Posterior cingulate gyrus (tissue), 11 donors: ENCODE measurements around the gene NEURL1.

ENCODE experiments used
- DNase-seq, 10 donors: peaks; one replicate each; pipeline versions ENCODE4 v3.0.0 to v3.0.0-alpha.2; 2020 to 2021; ENCODE audit warnings: mixed read lengths in 3 of 10
- intact Hi-C: fragments of 100-400 bp; cut with DNase I; formaldehyde crosslinking; loops from one replicate; pipeline ENCODE4 v1.15.1; 2023

Gene NEURL1

GRCh38 chr10:103612462-103613365, 119.2 kb downstream of the NEURL1 start:
- DNase-seq: peak in 7 of 10 donors; percentile 45 to 95 (median 63)
- intact Hi-C loops: no loop called here

- intact Hi-C loops: no loop called here
- DNase-seq: peak in 1 of 10 donors; percentile 31
These were observed 120.1 kb downstream of the NEURL1 start for GRCh38 chr10:103613616-103614015.

GRCh38 chr10:103614306-103615158, 121.0 kb downstream of the NEURL1 start:
- intact Hi-C loops: no loop called here
- peak in 1 of 10 donors; percentile 57 for DNase-seq

DNA sequence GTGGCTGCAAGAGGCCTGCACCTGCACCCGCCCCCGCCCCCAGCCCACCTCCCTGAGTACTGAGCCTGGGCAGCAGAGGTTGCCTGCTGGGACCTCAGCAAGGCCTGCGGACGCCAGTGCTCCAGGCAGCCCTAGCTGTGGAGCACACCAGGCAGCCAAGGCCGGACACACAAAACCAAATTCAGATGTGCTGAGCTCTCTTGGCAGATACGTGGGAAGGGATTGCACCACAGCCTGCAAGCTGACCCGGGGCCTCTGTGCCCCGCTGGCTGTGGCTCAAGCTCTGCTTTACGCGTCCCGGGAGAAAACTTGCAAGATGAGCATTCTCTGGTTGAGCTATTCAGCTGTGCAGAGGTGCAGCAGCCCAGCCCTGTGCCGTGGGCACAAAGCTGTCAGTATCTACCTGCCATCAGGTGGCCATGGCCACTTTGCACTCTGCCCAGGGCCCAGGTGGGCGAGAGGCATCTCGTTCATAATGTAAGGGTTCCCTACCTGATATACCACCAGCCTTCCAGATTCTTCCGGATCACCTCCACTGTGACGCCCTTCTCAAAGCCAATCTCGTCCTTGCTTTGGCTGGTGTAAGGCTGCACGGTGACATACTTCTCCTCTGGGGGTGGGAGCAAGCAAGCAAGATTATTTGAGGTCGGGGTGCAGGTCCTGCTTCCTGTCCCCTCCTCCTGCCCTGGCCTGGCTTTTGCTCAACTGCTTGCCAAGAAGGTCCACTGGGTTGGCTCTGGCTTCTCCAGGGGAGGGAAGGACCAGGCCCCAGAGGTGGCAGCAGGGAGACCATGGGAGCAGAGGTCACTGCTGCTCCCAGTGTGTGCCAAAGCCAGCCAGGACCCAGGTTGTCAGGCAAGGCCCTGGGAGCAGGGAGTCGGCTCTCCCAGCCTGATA, 123.4 kb downstream of the NEURL1 start:
- intact Hi-C loops: no loop called here
- peak in 1 of 10 donors; percentile 66 for DNase-seq

DNA sequence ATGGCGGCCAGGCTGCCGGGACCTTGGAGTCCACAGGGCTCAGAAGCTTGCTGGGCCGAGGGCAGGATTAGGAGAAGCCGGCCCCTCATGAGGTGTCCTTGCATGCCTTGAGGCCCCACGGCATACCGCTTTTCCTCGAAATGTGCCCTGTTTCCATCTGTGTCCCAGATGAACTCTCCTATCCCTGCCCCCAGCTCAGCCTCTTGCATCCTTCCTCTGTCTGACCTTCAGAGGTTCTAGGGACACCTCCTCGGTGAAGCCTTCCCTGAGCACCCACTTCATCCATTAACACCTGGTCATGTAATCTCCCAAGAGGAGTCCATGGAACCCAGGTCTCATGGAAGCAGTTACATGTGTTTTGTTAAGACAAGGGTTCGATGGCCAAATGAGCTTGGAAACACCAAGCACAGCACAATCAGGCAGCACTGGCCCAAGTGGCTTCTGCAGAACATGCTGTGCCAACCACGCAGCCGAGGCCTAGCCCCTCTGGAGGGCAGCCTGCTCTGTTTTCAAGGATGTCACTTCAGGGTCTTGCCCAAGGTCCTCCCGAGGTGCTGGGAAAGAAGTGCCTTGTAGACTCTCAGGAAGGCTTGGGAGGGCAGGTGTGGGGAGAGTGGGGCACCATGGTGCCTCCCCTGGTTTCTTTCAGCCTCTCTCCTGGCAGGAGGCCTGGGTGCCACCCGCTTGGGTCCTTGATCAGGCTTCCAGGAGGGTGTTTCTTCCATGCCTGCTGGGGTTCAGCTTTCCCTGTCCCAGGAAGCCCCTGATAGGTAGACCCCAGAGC, 124.3 kb downstream of the NEURL1 start:
- intact Hi-C loops: no loop called here
- peak in 3 of 10 donors; percentile 60 to 71 (median 66) for DNase-seq

- intact Hi-C loops: no loop called here
- DNase-seq: peak in 8 of 10 donors; percentile 43 to 87 (median 60)
These were observed 125.3 kb downstream of the NEURL1 start for GRCh38 chr10:103618575-103619423.

DNA sequence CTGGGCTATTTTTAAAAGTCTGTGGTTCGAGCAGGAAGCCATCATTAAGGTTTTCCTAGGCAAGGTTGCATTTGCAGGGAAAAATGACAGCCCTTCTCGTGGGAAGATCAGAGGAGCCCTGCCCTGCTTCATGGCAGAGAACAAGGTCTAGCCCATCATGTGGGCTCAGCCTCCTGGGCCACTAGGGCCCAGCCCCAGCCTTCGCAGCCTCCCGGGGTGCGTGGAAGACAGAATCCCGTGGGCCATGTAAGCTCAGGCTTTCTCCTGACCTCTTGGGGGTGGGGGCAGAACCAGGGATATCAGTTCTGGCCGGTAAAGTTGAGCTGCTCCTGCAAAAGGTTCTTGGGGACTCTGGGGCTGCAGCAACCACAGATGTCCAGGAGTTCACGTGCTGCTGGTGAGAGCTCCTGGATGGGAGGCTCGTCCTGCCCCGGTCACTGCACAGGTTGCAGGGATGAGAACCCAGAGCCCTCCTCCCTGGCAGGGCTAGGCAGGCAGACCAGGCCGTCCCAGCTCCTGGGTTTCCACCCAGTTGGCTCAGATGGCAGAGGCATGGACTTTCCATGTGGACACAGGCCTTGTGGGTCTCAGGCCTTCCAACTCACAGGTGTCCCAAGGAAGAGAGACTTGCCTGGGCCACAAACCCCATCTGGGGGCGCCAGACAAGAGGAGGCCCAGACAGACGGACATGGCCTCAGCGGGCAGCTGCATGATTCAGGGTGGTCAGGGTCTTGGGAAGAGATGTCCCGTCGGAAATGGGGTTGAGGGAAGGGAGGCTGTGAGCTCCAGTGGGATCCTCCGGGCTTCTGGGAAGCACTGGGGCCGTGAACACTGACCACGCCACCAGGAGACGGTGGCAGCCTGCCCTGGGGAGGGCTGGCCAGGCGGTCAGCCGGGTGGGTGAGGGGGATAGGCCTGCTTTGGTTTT, 126.2 kb downstream of the NEURL1 start:
- DNase-seq: peak in 3 of 10 donors; percentile 59 to 75 (median 66)
- intact Hi-C loops: no loop called here

DNA sequence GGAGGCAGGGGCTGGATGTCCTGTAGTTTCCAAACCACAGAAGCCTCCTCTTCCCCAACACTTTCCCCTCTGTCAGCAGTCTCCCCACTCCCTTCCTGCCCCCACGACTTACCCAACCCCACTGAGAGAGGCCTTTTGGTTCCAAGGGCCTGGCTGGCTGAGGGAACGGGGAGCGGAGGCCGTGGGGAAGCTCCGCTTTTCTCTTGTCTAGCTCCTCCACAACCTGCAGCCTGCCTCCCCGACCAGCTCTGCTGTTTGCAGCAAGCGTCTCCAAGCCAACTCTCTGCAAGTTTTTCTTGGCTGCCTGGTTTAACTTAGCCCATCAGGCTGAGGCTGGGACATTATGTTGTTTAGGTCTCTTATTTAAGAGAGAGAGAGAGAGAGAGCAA, 126.8 kb downstream of the NEURL1 start:
- intact Hi-C loops: no loop called here
- DNase-seq: peak in 5 of 10 donors; percentile 30 to 91 (median 84)

DNA sequence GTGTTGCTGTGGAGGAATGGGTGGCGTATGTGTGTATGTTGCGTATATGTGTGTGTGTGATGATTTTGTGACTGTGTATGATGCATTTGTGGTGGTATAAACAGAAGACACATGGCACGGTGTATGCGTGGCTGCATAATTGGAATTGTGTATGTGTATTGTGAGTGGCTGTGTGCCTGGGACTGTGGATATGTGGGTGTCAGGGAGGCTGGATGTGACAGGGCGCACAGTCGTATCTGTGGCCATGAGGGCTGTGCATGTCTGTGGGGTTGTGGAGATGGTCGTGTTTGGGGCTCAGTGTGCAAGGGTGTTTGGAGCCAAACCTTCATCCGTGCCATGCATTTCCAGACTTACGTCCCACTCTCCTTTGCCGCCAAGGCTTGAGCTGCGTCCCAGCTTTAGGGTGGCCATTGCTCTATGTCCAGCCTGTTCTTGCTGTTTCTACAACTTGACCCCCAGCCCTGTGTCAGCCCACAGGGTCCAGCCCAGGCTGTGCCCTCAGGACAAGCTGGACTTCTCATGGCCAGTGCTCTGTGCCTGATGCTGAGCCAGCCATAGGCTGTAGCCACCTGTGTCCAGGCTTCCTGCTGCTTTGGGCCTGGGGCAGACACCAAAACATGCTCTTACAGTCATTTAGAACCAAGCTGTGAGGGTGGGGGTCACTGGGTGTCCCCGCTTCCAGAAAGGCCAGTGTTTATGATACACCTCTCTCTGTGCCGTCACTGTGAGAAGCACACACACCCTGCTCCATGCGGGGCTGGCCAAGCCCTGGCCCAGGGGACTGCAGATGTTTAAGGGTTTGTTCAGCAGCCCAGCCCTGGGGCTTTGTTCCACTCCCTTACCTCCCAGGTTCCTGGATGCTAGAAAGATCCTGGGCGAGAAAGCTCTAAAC, 127.6 kb downstream of the NEURL1 start:
- peak in 3 of 10 donors; percentile 68 to 80 (median 77) for DNase-seq
- intact Hi-C loops: no loop called here

GRCh38 chr10:103621783-103622125, 128.2 kb downstream of the NEURL1 start:
- intact Hi-C loops: no loop called here
- peak in 4 of 10 donors; percentile 42 to 87 (median 79) for DNase-seq

DNA sequence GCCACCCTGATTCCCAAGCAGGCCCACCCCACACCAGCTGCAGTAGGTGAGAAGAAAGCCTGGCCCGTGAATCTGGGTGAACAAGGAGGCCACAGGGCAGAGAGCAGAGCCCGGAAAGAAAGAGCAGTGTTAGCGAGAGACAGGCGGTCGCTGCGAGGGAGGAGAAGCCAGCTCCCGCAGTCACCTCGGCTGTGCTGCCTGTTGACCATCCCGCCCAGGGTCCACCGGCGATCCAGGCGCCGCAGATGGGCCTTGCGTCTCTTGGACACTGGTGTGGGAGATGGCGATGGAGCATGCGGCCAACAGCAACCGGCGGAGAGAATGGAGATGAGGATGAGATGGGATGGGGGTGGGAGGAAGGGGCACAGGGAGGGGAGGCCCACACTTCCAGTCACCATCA, 128.8 kb downstream of the NEURL1 start:
- intact Hi-C loops: no loop called here
- peak in 3 of 10 donors; percentile 66 to 72 (median 71) for DNase-seq

GRCh38 chr10:103622935-103623574, 129.6 kb downstream of the NEURL1 start:
- intact Hi-C loops: no loop called here

GRCh38 chr10:103626178-103626577, 132.7 kb downstream of the NEURL1 start:
- peak in 4 of 10 donors; percentile 42 to 83 (median 56) for DNase-seq
- intact Hi-C loops: no loop called here

More at GRCh38 chr10:103622935-103623574, 129.6 kb downstream of the NEURL1 start:
- DNase-seq: peak in 3 of 10 donors; percentile 18 to 64 (median 62)

DNA sequence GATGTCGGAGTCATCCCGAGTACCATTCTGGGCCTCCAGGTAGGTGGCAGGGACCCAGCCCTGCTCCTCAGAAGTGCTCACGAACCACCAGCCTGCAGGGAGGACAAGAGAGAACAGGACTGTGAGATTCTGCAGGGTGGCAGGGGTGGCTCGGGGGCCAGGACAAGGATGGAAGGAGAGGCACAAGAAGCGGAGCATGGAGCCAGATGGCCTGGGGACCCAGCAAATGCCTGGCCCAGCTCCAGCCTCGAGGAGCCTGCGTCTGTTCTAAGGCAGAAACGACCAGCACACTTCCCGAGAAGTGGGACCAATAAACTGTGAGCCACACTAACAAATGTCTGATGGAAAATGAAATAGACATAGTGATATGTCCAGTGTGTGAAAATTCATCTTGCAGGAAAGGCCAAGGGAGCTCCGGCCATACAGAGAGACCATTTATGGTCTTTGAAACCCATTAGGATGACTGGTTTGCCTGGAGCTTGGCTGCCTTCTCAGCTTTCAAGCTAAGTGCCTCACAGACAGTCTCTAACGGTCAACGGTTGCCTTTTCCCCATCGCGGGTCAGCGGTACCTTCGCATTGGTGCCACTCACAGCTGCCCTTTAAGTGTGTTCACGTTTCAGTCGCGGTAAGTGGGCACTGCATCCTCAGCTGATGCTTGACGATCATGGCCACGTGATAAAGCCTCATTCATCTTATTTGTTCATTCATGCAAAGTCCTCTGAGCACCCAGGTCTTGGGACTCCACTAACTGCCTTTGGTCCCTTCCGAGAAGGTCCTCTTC, 133.8 kb downstream of the NEURL1 start:
- peak in 2 of 10 donors; percentile 74 to 76 for DNase-seq

DNA sequence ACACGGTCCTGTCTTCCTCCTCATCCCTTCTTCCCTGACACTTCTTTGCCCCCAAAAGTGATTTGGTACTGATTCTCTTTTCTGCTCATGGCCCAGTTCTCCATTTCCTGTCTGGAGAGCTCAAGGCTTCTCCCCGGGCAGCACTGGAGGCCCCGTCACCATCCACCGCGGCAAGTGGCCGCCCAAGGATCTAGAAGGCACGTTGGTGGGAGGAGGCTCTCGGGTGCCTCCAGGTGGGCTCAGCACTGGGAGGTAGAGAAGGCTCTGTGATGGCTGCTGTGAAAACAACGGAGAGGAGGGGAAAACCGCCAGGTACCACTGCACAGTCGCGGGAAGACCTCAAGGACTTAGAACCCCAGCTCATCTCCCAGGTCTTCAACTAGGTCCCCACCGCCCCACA, 134.4 kb downstream of the NEURL1 start:
- intact Hi-C loops: no loop called here
- DNase-seq: peak in 2 of 10 donors; percentile 37 to 54

More for the DNA sequence above, 133.8 kb downstream of the NEURL1 start:
- intact Hi-C loops: no loop called here
